HG03442 (cell line): ENCODE results near the gene EFNB1.

Source experiments
- ATAC-seq: cut with Tn5 transposase; IDR thresholded peaks from one replicate; pipeline ENCODE4 v1.9.1; 2021; ENCODE audit warnings: mild to moderate bottlenecking, moderate library complexity; ENCODE audit not compliant: unreplicated experiment

EFNB1 gene

GRCh38 chrX:68842781-68843581 is 14.2 kb downstream of the EFNB1 start:
- ATAC-seq = no peak

GRCh38 chrX:68843992-68844391 is 15.2 kb downstream of the EFNB1 start:
- no peak for ATAC-seq

GRCh38 chrX:68844581-68844980 is 15.8 kb downstream of the EFNB1 start:
- no peak for ATAC-seq

- ATAC-seq = no peak
Measured at GRCh38 chrX:68846536-68846935, 17.7 kb downstream of the EFNB1 start.

- ATAC-seq = no peak
Measured at GRCh38 chrX:68847172-68847571, 18.4 kb downstream of the EFNB1 start.

GRCh38 chrX:68848189-68848940 is 19.5 kb downstream of the EFNB1 start:
- no peak for ATAC-seq

- ATAC-seq = no peak
Measured at GRCh38 chrX:68851082-68851481, 22.3 kb downstream of the EFNB1 start.

GRCh38 chrX:68852046-68852445 is 23.2 kb downstream of the EFNB1 start:
- no peak for ATAC-seq

- ATAC-seq = no peak
Measured at GRCh38 chrX:68853665-68854251, 24.9 kb downstream of the EFNB1 start.

GRCh38 chrX:68865300-68865699 is 36.5 kb downstream of the EFNB1 start:
- no peak for ATAC-seq

- no peak for ATAC-seq
Measured at GRCh38 chrX:68865926-68866325, 37.1 kb downstream of the EFNB1 start.

- no peak for ATAC-seq
Measured at GRCh38 chrX:68867458-68868112, 38.8 kb downstream of the EFNB1 start.

- ATAC-seq = no peak
Measured at GRCh38 chrX:68868316-68868715, 39.5 kb downstream of the EFNB1 start.

- ATAC-seq = no peak
Measured at GRCh38 chrX:68868902-68869800, 40.3 kb downstream of the EFNB1 start.

- ATAC-seq = no peak
Measured at GRCh38 chrX:68870357-68870756, 41.5 kb downstream of the EFNB1 start.

GRCh38 chrX:68872171-68872570 is 43.4 kb downstream of the EFNB1 start:
- no peak for ATAC-seq

GRCh38 chrX:68874076-68874475 is 45.3 kb downstream of the EFNB1 start:
- no peak for ATAC-seq

- ATAC-seq = no peak
Measured at GRCh38 chrX:68876731-68877130, 47.9 kb downstream of the EFNB1 start.

- no peak for ATAC-seq
Measured at GRCh38 chrX:68877606-68878005, 48.8 kb downstream of the EFNB1 start.

- ATAC-seq = no peak
Measured at GRCh38 chrX:68878977-68879645, 50.3 kb downstream of the EFNB1 start.
